Endothelial cell of umbilical vein (primary cell): Measurements from ENCODE around the gene COL15A1. TPM values are rescaled to one million over a fixed set of nuclear protein-coding genes. Genes with fewer than 3 reads are reported as not detected.

Experiments
- BruUV-seq: library from RNA; stranded (reverse); fragments of 400-500 nt; replicated peaks from 2 replicates; lab custom pipeline; 2021; lab: Mats Ljungman, UMichigan
- CTCF ChIA-PET: fragments of 300-600, 350-600 bp; sonication (Branson Sonifier 250); formaldehyde crosslinking; loops from one replicate; lab custom pipeline; 2021; ENCODE audit warnings: antibody characterized with exemption, inconsistent platforms; lab: Charles Lee
- POLR2A ChIA-PET: fragments of 300-600, 350-600 bp; sonication (Branson Sonifier 250); formaldehyde crosslinking; loops from one replicate; lab custom pipeline; 2021; ENCODE audit warnings: antibody characterized with exemption, inconsistent platforms; lab: Charles Lee
- DNase-seq: peaks from one replicate; pipeline ENCODE4 v3.0.0-alpha.2; 2011; ENCODE audit warnings: low read depth, low spot score
- FAIRE-seq: peaks from 2 replicates; lab custom pipeline; 2011; peaks lifted over from hg19 to GRCh38; lab: Jason Lieb, UNC
- H2AFZ ChIP-seq: 2 replicates; pipeline ENCODE4 v1.6.0; 2012; ENCODE audit warnings: low read depth, low read length, control low read depth, inconsistent platforms
- H3K27ac ChIP-seq: 2 replicates; pipeline ENCODE4 v1.5.1; 2011; ENCODE audit warnings: low read depth, mild to moderate bottlenecking, control low read depth, low read length, moderate library complexity; ENCODE audit not compliant: insufficient read depth
- H3K27me3 ChIP-seq, 2 experiments: 2 replicates each; pipeline versions ENCODE4 v1.6.0 to v1.6.1; 2011; ENCODE audit warnings: low read length in 2 of 2, mixed read lengths in 1 of 2; ENCODE audit not compliant: control insufficient read depth in 2 of 2, insufficient read depth in 2 of 2
- H3K36me3 ChIP-seq, 2 experiments: 2 replicates in 1 of 2; 3 replicates in 1 of 2; pipeline ENCODE4 v1.5.1; 2011; ENCODE audit warnings: low read length in 2 of 2, mild to moderate bottlenecking in 1 of 2, moderate library complexity in 1 of 2; ENCODE audit not compliant: control insufficient read depth in 2 of 2, insufficient read depth in 2 of 2; ENCODE audit errors: extremely low read depth in 1 of 2
- H3K4me1 ChIP-seq: 3 replicates; pipeline ENCODE4 v1.5.1; 2011; ENCODE audit warnings: mild to moderate bottlenecking, low read length; ENCODE audit not compliant: control insufficient read depth, insufficient read depth; ENCODE audit errors: extremely low read depth
- H3K4me2 ChIP-seq: 2 replicates; pipeline ENCODE4 v1.6.1; 2011; ENCODE audit warnings: low read length, control low read depth, mixed read lengths; ENCODE audit not compliant: insufficient read depth
- H3K4me3 ChIP-seq, 3 experiments: fragments of 200-600 bp in 1 of 3; sonication (generic), shearing (Covaris generic) in 1 of 3; replicated peaks in 1 of 3; 2 replicates each; pipeline ENCODE4 v1.5.1; 2011 to 2016; ENCODE audit warnings: control low read depth in 3 of 3, low read length in 3 of 3, mild to moderate bottlenecking in 2 of 3, inconsistent platforms in 1 of 3, low read depth in 1 of 3, moderate library complexity in 1 of 3; ENCODE audit not compliant: insufficient read depth in 1 of 3
- H3K79me2 ChIP-seq: 2 replicates; pipeline ENCODE4 v1.6.0; 2012; ENCODE audit warnings: low read length, inconsistent platforms; ENCODE audit not compliant: control insufficient read depth, insufficient read depth
- H3K9ac ChIP-seq: replicated peaks from 2 replicates; pipeline ENCODE3; 2011; ENCODE audit warnings: low read length, control low read depth; ENCODE audit not compliant: insufficient read depth; ENCODE audit errors: extremely low read depth
- H3K9me1 ChIP-seq: replicated peaks from 3 replicates; pipeline ENCODE4 v1.6.0; 2011; ENCODE audit warnings: mild to moderate bottlenecking, low read length; ENCODE audit not compliant: control insufficient read depth, insufficient read depth; ENCODE audit errors: extremely low read depth
- H3K9me3 ChIP-seq: replicated peaks from 2 replicates; pipeline ENCODE4 v1.5.1; 2012; ENCODE audit warnings: low read length, inconsistent platforms; ENCODE audit not compliant: control insufficient read depth, insufficient read depth
- H4K20me1 ChIP-seq: replicated peaks from 2 replicates; pipeline ENCODE3; 2011; ENCODE audit warnings: mild to moderate bottlenecking, low read length; ENCODE audit not compliant: control insufficient read depth, insufficient read depth; ENCODE audit errors: extremely low read depth
- CTCF ChIP-seq, 2 donors: IDR thresholded peaks; 1 replicate in 1 of 2; 2 replicates in 1 of 2; pipeline ENCODE4 v1.5.1; 2011; ENCODE audit warnings: low read length in 2 of 2, mild to moderate bottlenecking in 2 of 2, moderate library complexity in 2 of 2, control low read depth in 1 of 2, inconsistent platforms in 1 of 2, low read depth in 1 of 2; ENCODE audit not compliant: insufficient read depth in 1 of 2; ENCODE audit errors: extremely low read depth in 1 of 2
- EZH2 ChIP-seq: IDR thresholded peaks from 2 replicates; pipeline ENCODE4 v1.6.1; 2012; ENCODE audit warnings: borderline replicate concordance, low read depth, mild to moderate bottlenecking, moderate library complexity, low read length, inconsistent platforms; ENCODE audit not compliant: severe bottlenecking
- FOS ChIP-seq: IDR thresholded peaks from 2 replicates; pipeline ENCODE4 v1.6.1; 2011; ENCODE audit warnings: mild to moderate bottlenecking, low read length, moderate library complexity, borderline replicate concordance; ENCODE audit not compliant: insufficient read depth
- GATA2 ChIP-seq: IDR thresholded peaks from 2 replicates; pipeline ENCODE4 v1.7.0; 2011; ENCODE audit warnings: low read depth, mild to moderate bottlenecking, moderate library complexity, mixed read lengths, low read length; ENCODE audit not compliant: insufficient read length, insufficient read depth
- JUN ChIP-seq: IDR thresholded peaks from 2 replicates; pipeline ENCODE4 v1.6.1; 2011; ENCODE audit warnings: borderline replicate concordance, low read depth; ENCODE audit not compliant: insufficient read length, insufficient read depth
- MYC ChIP-seq: IDR thresholded peaks from one replicate; pipeline ENCODE4 v1.6.1; 2011; ENCODE audit warnings: mild to moderate bottlenecking, low read depth, low read length
- POLR2A ChIP-seq: IDR thresholded peaks from 2 replicates; pipeline ENCODE4 v1.6.1; 2012; ENCODE audit warnings: low read depth, mild to moderate bottlenecking, control low read depth, low read length
- dilution Hi-C: fragments of 300-500 bp; cut with MboI; formaldehyde crosslinking; loops from one replicate; pipeline ENCODE4 v1.15.0; 2019; ENCODE audit warnings: low sequenced_read_pairs; ENCODE audit not compliant: extremely low pct_ligation_motif_present
- intact Hi-C: fragments of 100-400 bp; cut with micrococcal nuclease; formaldehyde crosslinking; loops from one replicate; pipeline ENCODE4 v1.10.0; 2022
- polyA plus RNA-seq, 4 experiments: library from polyadenylated mRNA; depleted of rRNA in 3 of 4; stranded (reverse) in 3 of 4; unstranded in 1 of 4; fragments of >200 nt; gene quantifications; 2 replicates each; pipeline versions ENCODE4 v1.2.1 to v1.2.3, GENCODE V29; 2011 to 2012; ENCODE audit warnings: missing spikeins in 1 of 4
- total RNA-seq: library from RNA; stranded (reverse); gene quantifications from 2 replicates; pipeline ENCODE4 v1.2.3, GENCODE V29; 2021

COL15A1 gene
- total and polyA plus RNA-seq, 2 donors (not counting 3 experiments of a cell fraction or from before 2014, with no cell fraction given), result not detected

- dilution Hi-C loops (no loop called here), intact Hi-C loops (no loop called here)
- Histone ChIP-seq H3K4me2 (no peak overlapping the region), H3K36me3 (no peaks in the 10 kb centered on the region), H3K27me3 (peaks cover 10 to 18% of the 10 kb centered on the region in 2 experiments), H3K4me1 (no peaks in the 10 kb centered on the region), H2AFZ (no peak overlapping the region), H3K9me1 (no peaks in the 10 kb centered on the region), H3K4me3 (no peak overlapping the region), H4K20me1 (no peaks in the 10 kb centered on the region), H3K9ac (no peak overlapping the region), H3K9me3 (no peaks in the 10 kb centered on the region), H3K79me2 (no peaks in the 10 kb centered on the region), H3K27ac (no peak overlapping the region)
- ChIA-PET CTCF (no interaction called here), POLR2A (no interaction called here)
- no TSS peak for BruUV-seq
- no peak for DNase-seq
- no peak for TF ChIP-seq FOS
- no peak for TF ChIP-seq EZH2
- no peak for TF ChIP-seq POLR2A
- TF ChIP-seq GATA2, result no peak
- TF ChIP-seq JUN, result no peak
- TF ChIP-seq MYC, result no peak
- TF ChIP-seq CTCF (IDR thresholded peaks at IDR 0.05; ENCODE audit: extremely low read depth in 1 of 2, insufficient read depth in 1 of 2, low read depth in 1 of 2, low read length in 2 of 2), result no peak
- no peak for FAIRE-seq
These were observed 5.9 kb downstream of the COL15A1 start for GRCh38 chr9:98949565-98949964.
